ENCODE results near the gene KHSRP. TPM values are rescaled to one million over a fixed set of nuclear protein-coding genes. Genes with fewer than 3 reads are reported as not detected.

The KHSRP gene
- total RNA-seq, 4 donors from 2014 or later = 100 to 206 (median 112) TPM

DNA sequence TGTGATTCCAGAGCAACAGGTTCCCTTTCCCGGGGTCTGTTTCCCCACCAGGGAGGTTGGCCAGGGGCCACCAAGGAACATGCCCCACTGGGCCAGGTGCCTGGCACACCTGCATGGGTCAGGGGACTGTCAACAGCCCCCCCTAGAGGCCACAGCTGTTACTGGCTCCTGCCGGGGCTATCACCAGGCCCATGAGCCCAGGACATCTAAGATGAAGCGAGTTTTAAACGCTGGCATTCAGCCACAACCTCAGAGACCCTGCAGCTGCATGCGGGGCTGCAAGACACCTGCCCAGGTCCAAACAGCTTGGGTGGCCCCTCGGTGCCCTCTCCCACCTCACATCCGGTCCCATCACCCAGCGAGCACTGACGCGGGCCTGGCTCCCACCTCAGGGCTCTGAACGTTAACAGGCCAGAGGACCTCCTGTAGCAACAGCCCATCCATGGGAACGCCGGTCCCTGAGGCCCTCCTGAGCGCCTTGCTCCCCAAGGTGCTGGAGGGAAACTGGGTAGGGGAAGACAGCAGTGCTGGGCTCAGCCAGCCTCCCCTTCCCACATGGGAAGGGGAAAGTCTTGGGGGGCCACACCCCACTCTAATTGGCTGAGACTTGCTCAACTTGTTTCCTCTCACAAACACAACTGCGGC, 12.0 kb downstream of the KHSRP start:
- Histone ChIP-seq H3K27me3 (no peaks in the 10 kb centered on the region), H3K4me3 (no peak overlapping the region), H3K36me3 (peaks cover 0 to 37% (median 19%) of the 10 kb centered on the region in 4 donors), H3K27ac (peak overlapping the region; percentile 8 to 53 (median 34)), H3K9me3 (no peaks in the 10 kb centered on the region), H3K4me1 (peaks cover 0 to 20% (median 2%) of the 10 kb centered on the region in 4 donors)
- in situ Hi-C loops (cut with MboI; ENCODE audit: low pct_ligation_motif_present in 1 of 4, low pct_unique_long_range_greater_than_20kb in 1 of 4, low sequenced_read_pairs in 3 of 4) (no loop called here), intact Hi-C loops (cut with DNase I; ENCODE audit: low total_unique reads) (no loop called here)
- DNase-seq = peak; percentile 71
- 53 to 67% methylated on average over 2 to 13 of the region's 15 CpGs for WGBS, 2 donors (ENCODE audit: low coverage in 1 of 2)
- TF ChIP-seq EP300 (IDR thresholded peaks at IDR 0.05; ENCODE audit: low read depth) = no peak
- no peak for TF ChIP-seq POLR2A (IDR thresholded peaks at IDR 0.05)
- TF ChIP-seq, protein P1, sequence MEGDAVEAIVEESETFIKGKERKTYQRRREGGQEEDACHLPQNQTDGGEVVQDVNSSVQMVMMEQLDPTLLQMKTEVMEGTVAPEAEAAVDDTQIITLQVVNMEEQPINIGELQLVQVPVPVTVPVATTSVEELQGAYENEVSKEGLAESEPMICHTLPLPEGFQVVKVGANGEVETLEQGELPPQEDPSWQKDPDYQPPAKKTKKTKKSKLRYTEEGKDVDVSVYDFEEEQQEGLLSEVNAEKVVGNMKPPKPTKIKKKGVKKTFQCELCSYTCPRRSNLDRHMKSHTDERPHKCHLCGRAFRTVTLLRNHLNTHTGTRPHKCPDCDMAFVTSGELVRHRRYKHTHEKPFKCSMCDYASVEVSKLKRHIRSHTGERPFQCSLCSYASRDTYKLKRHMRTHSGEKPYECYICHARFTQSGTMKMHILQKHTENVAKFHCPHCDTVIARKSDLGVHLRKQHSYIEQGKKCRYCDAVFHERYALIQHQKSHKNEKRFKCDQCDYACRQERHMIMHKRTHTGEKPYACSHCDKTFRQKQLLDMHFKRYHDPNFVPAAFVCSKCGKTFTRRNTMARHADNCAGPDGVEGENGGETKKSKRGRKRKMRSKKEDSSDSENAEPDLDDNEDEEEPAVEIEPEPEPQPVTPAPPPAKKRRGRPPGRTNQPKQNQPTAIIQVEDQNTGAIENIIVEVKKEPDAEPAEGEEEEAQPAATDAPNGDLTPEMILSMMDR (IDR thresholded peaks at IDR 0.05) = peak; percentile 54 to 72 (median 65)
- TF ChIP-seq POLR2AphosphoS5 (IDR thresholded peaks at IDR 0.05) = no peak

DNA sequence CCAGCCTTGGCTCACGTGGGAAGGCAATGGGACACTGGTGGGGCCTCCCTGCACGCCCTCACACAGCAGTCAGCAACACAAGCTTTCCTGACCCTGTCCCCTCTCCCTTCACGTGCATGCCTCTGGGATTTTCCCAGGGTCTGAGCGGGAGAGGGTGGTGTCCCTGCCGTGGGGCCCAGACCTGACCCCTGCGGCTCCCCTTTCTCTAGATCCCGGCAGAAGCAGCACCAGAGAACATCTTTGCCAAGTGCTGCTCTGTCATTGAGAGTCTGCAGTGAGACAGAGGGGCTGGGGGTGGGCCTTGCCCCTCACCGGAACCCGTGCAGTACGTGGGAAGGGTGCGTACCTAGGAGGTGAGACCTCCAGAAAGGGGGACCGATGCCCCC, 12.6 kb downstream of the KHSRP start:
- no peak for DNase-seq
- no peak overlapping the region for H3K27ac ChIP-seq
- 78% methylated on average over 12 of the region's 12 CpGs; no CpG with 5 or more reads in 1 of the 2 donors for WGBS, 2 donors (ENCODE audit: low coverage in 1 of 2)

DNA sequence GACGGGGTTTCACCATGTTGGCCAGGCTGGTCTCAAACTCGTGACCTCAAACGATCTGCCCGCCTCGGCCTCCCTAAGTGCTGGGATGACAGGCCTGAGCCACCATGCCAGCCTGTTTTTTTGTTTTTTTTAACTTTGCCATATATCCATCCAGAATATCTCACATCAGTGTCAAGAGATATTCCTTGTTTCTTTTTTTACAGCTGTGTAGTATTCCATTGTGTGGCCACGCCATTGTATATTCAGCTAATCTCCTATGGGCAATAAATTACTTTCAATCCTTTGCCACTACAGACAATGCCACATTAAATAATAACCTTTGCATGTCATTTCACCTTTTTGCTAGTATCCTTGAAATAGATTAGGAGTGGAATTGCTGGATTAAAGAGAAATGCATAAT, 15.3 kb downstream of the KHSRP start:
- Histone ChIP-seq H3K27me3 (no peaks in the 10 kb centered on the region), H3K4me1 (peaks cover 0 to 20% (median 2%) of the 10 kb centered on the region in 4 donors), H3K4me3 (no peak overlapping the region), H3K27ac (no peak overlapping the region), H3K9me3 (no peaks in the 10 kb centered on the region), H3K36me3 (peaks cover 0 to 5% (median under 1%) of the 10 kb centered on the region in 4 donors)
- whole genome bisulfite sequencing, 2 donors (ENCODE audit: low coverage in 1 of 2) = 95 to 96% methylated on average over 4 to 6 of the region's 6 CpGs
- intact Hi-C loops (cut with DNase I; ENCODE audit: low total_unique reads) = no loop called here
- TF ChIP-seq POLR2A (IDR thresholded peaks at IDR 0.05) (no peak), POLR2AphosphoS5 (IDR thresholded peaks at IDR 0.05) (no peak), EP300 (IDR thresholded peaks at IDR 0.05; ENCODE audit: low read depth) (no peak)
- TF ChIP-seq, protein P1 (IDR thresholded peaks at IDR 0.05) = no peak
- in situ Hi-C loops (cut with MboI; ENCODE audit: low pct_ligation_motif_present in 1 of 4, low pct_unique_long_range_greater_than_20kb in 1 of 4, low sequenced_read_pairs in 3 of 4) = no loop called here
- no peak for DNase-seq

More for the DNA sequence above, 12.6 kb downstream of the KHSRP start:
- intact Hi-C loops (cut with DNase I; ENCODE audit: low total_unique reads) = no loop called here
- TF ChIP-seq POLR2A (IDR thresholded peaks at IDR 0.05) = no peak
- Histone ChIP-seq H3K9me3 (no peaks in the 10 kb centered on the region), H3K4me3 (no peak overlapping the region), H3K27me3 (no peaks in the 10 kb centered on the region), H3K36me3 (peaks cover 0 to 32% (median 16%) of the 10 kb centered on the region in 4 donors), H3K4me1 (peaks cover 0 to 20% (median 2%) of the 10 kb centered on the region in 4 donors)
- in situ Hi-C loops (cut with MboI; ENCODE audit: low pct_ligation_motif_present in 1 of 4, low pct_unique_long_range_greater_than_20kb in 1 of 4, low sequenced_read_pairs in 3 of 4) = no loop called here

DNA sequence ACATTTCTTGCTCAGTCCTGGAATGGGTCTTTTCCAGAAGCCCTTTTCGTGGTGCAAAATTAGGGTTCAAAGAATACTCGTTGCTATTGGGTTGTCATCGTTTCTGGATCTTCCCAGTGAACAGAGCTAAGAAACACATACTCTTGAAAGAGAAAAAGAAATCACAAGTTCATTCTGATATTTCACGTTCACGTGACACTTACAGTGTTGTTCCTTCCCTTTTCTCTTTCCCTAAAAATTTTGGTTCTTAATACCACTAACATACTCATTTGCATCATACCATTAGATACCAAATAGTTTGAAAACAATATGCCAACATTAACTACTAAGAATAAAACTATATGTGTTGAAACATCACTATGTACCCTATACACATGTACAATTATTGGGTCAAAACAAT, 18.2 kb downstream of the KHSRP start:
- peaks cover 3 to 23% (median 13%) of the 10 kb centered on the region in 4 donors for H3K4me1 ChIP-seq
- in situ Hi-C loops (cut with MboI; ENCODE audit: low pct_ligation_motif_present in 1 of 4, low pct_unique_long_range_greater_than_20kb in 1 of 4, low sequenced_read_pairs in 3 of 4) (no loop called here), intact Hi-C loops (cut with DNase I; ENCODE audit: low total_unique reads) (no loop called here)
- TF ChIP-seq, protein P1 (IDR thresholded peaks at IDR 0.05) = no peak
- TF ChIP-seq EP300 (IDR thresholded peaks at IDR 0.05; ENCODE audit: low read depth) (no peak), POLR2AphosphoS5 (IDR thresholded peaks at IDR 0.05) (no peak), POLR2A (IDR thresholded peaks at IDR 0.05) (no peak)
- no peak overlapping the region for H3K4me3 ChIP-seq
- no peak overlapping the region for H3K27ac ChIP-seq
- no peaks in the 10 kb centered on the region for H3K36me3 ChIP-seq
- DNase-seq = no peak
- H3K27me3 ChIP-seq = no peaks in the 10 kb centered on the region
- no peaks in the 10 kb centered on the region for H3K9me3 ChIP-seq
- WGBS, 2 donors (ENCODE audit: low coverage in 1 of 2) = 80 to 81% methylated on average over 5 of the region's 5 CpGs
